ENCODE data around the gene ADGRG1.

- TF ChIP-seq CTCF (IDR thresholded peaks at IDR 0.05) (no peak), POLR2A (IDR thresholded peaks at IDR 0.05) (no peak)
These were observed 8.6 kb downstream of the ADGRG1 start for GRCh38 chr16:57637020-57637419.
